GM04503 (cell line): ENCODE data around the gene SCUBE1.

Source experiments
- DNase-seq: peaks from one replicate; pipeline ENCODE4 v3.0.0-alpha.2; 2012; ENCODE audit warnings: low read depth

The SCUBE1 gene

DNA sequence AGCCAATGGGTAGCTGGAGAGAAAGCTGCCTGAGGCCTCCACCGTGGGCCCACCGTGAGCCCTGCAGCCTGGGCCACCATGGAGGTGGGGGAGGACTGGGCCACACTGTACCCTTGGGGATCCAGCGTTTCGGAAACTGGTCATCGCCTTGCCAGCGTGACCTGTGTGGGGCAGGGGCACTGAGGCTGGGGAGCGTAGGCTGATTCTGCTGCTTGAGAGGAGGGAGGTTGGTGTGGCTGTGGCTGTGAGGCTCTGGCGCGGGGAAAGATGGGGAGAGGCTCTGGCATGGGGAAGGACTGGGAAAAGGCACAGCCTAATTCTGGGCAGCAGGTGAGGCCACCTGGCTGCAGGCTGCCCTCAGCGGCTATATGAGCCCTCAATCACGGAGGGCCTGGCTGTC, 143.6 kb downstream of the SCUBE1 start:
- DNase-seq: no peak

DNA sequence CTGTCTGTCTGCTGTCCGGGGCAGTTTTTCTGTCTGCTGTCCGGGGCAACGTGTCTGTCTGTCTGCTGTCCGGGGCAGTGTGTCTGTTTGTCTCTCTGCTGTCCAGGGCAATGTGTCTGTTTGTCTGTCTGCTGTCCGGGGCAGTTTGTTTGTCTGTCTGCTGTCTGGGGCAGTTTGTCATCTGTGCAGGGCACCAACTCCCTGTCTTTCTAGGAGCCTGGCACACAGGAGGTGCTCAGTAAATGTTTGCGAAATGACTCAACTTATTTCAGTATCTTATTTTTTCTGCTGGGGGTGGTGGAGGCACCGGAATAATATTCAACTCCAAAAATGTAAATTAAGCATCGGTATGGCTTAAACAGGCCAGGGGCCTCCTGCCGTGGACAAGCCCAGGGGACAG, 144.2 kb downstream of the SCUBE1 start:
- DNase-seq: no peak

DNA sequence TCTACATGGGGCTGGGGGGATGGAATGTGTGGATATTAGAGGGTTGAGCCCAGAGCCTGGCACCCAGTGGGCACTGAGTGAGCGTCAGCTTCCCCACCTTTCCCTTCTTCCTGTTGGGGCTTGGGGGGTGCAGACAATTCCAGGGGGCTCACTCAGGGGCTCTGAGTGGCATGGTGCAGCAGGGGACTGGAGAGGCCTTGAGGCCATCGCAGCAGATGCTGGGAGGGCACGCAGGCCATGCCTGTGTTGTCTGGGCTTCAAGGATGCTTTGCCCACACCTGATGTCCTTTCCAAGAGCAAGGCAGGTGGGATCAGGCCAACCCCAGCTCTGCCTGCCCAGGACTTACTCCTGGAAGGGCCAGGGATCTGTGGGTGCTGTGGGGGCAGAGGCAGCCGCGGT, 145.0 kb downstream of the SCUBE1 start:
- no peak for DNase-seq

DNA sequence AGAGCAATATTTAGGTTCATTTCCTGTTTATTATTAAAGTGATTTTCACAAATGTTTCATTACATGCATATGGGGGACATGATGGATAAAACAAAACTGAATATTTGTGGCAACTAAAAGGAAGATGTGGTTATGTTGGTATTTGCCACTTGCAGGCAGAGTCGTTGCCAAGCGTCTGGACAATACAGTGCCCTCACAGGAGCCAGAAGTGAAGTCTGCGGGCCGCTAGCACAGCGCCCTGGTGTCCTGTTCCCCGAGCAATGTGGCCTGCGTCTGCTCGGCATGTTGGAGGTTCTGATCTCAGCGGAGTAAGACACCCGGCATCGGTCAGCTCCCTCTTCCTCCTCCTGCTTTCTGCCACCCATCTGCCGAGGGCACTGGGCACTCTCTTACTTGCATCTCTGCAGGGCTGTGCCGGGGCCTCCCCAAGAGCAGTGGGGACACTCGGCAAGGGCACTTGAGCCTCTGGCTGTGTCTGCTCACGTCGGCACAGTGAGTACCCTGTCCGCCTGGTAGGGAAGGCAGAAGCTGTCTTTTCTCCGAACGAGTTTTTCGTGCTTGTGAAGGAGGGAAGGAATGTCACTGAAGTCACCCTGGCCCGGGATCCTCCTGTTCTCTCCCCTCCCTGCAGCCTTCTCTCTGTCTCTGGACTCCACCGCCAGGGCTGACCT, 145.8 kb downstream of the SCUBE1 start:
- no peak for DNase-seq

DNA sequence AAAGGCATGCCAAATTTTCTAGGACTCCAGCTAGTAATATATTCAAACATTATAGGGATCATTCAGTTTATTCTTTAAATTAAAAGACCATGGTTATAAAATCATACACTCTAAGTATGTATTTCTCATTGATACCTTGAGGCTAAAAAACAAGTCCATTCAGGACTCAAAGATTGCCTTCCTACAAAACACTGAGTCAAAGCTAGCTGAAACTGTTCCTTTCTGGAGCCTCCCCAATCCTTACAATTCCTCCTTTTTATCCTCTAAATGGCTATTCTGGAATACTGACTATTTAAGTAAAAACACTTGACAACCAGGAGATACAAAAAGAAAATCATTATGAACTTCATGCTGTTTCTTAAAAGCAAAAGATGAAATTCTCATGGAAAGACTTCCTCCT, 151.3 kb downstream of the SCUBE1 start:
- no peak for DNase-seq

DNA sequence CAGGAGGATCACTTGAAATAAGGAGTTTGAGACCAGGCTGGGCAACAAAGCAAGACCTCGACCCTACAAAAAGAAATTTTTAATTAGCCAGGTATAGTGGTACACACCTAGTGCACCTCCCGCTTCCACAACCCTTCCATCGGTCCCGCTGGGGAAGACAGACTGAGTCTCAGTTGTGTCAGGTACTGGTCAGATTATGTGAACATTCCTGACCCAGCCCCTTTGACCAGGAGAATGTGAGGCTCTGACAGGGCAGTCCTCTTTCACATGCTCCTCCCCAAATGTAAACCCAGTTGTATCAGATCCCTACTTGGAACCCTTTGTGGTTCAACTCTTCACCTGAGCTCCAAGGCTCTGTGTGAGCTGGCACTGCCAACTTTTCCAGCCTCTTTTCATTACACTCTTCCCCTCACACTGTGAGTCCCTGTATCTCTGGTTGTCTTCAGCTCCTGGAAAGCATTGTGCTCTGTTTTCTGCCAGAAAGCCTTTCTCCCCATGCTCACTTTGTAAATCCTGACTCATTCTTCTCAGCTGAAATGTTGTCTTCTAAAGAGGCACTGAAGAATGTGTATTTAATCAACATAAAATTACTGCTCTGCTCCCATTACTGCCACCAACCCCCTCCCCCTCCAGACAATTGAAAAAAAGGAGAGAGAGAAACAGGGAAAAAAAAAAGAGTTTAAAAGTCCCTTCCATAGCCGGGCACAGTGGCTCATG, 154.2 kb downstream of the SCUBE1 start:
- no peak for DNase-seq

DNA sequence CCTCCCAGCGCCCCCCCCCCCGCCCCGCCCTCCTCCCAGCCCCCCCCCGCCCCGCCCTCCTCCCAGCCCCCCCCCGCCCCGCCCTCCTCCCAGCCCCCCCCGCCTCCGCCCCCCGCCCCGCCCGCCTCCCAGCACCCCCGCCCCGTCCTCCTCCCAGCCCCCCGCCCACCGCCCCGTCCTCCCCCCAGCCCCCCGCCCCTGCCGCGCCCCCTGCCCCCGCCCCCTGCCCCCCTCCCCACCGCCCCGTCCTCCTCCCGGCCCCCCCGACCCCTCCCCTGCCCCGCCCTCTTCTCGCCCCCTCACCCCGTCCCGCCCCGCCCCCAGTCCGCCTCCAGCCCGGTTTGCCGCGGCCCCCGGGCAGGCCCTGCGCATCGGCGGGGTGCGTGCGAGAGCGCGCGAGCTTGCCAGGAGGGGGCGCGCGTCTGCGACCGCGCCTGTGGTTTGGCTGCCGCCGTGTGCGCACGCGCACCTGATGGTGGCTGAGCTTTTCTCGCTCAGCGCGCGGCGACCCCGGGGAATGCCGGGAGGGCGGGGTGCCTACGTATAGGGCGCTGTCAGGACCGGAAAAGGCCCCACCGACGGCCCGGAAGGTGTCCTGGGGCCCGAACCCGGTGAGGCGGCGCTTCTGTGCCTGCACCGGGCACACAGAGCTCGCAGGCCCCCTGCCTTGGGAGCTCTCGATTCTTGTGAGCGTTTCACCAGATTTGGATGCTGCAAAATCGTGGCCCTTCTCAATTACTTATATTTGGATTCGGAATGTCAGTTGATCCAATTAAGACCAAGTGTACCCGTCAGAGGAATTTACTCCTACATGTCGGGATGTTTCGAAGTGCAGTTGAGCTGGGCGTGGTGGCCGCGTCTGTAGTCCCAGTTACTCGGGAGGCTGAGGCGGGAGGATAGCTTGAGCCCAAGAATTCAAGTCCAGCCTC, 155.7 kb downstream of the SCUBE1 start:
- peak; percentile 46 for DNase-seq

DNA sequence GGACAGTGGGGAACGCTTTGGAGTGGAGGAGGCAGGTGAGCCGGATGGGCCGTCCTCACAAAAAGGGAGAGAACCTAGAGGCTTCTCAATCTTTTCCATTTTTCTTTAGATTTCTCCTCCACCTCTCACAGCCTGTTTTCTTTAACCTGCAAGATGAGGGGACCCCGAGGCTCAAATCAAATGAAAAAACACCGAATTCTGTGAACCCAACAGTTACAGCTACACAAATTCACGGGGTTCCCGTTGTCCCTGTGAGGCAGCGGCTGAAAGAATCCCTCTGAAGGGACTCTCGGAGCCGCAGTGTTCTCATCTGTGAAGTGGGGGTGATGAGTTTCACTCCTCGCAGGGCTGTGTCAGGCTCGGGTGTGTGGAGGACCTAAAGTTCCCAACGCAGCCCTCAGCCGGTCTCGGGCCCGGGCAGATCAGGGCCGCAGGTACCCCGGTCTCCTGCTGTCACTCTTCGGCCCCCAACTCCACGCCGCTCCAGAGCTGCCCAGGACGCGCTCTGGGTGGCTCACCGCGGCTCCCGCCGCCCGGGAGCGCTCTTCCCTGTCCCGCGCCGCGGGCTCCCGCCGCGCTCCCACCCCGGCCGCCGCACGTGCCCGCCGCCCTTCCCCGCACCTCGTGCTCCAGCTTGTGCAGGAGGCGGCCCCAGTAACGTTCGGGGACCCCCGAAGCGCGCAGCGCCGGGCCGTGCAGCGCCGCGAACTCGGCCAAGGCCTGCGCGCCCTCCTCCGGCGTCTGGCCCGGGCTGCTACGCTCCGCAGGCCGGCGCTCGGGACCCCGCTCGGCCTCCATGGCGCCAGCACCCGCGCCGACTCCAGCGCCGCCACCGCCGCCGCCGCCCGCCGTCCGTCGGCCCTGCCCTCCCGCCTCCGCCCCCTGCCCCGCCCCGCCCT, 156.7 kb downstream of the SCUBE1 start, which contains the start of gene TTLL12:
TTLL12 (minus strand) TSS at position 863 of the 899 bp plus-strand sequence; CDS start at position 798, 65 bp downstream.
- no peak for DNase-seq

DNA sequence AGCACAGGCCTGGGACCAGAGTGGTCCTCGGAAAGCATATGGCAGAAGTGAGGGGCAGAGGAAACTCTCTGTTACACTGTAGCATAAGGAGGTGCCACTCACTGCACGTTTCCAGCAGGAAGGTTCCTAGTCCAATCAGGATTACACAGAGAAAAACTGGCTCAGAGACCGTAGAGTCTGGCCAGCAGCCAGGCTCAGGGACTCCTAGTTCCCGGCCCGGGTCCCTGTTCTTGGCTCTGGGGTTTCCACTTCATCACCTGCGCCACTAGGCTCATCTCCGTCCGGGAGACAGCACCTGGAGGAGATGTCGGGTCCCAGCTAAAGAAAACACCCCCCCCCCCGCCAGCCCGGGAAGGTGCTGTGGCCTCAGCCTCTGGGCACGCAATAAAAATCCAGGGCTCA, 157.3 kb downstream of the SCUBE1 start:
- no peak for DNase-seq

DNA sequence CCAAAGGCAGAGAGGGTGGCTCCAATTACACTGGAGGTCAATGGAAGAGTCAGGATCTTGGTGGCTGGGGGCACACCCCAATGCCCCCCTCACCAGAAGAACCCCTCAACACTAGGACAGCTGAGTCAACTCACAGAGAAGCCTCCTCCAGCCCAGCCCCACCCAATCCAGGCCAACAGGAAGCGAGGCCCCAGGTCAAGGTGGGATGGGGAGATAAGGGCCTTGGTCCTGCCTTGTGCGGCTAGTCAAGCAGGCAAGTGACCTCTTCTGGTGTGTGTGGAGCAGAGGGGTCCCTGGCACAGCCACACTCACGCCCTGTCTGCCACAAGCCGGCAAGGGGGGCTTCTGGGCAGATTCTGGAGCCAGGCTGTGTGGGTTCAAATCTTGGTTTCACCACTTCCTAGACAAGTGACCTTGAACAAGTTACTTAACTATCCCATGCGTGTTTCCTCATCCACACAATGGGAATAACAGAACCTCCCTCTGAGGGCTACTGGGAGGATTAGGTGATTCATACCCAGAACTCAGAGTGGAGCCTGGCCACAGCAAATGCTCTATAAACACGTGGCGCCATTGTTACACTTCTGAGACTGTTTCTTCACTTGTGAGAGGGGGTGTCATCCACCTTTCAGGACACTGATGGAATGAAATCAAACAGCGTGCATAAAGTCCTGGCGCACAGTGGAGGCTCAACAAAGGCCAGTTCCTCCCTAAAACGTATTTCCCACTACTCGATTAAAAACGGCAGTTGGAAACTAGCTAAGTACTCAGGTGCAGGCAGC, 159.5 kb downstream of the SCUBE1 start:
- DNase-seq: no peak

DNA sequence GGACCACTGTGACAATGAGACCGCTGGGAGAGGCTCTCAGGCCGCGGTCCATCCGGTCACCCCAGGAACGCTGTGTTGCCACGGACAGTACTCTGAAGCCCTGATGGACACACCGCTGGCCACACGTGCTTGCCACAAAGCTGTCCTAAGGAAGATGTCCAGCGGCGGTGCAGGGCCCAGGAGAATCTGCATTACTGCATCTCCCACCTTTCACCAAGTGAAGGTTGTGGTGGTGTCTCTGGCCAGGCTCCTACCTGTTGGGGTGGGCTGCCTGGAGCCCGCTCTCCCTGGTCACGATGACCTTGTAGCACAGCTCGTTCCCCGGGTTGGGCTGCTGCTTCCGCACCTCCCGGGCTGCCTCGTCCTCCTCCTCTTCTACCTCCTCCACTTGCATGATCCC, 160.4 kb downstream of the SCUBE1 start:
- no peak for DNase-seq

DNA sequence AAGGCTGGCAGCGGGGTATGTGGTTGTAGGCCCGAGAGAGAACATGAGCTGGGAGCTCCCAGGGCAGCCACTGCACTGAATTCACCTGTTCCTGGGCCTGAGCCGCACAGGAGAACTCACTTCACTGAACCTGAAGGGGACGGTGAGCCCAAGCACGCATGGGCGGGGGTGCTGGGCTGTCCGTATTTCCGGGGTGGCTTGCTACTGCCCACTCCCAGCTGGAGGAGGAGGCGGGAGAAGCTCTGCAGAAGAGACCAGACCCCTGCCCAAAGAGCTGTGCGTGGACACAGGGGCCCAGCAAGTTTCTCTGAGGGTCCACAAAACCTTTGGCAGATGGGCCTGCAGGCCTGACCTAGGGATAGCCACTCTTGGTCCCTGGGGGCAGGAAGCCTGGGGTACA, 161.1 kb downstream of the SCUBE1 start:
- DNase-seq: no peak

DNA sequence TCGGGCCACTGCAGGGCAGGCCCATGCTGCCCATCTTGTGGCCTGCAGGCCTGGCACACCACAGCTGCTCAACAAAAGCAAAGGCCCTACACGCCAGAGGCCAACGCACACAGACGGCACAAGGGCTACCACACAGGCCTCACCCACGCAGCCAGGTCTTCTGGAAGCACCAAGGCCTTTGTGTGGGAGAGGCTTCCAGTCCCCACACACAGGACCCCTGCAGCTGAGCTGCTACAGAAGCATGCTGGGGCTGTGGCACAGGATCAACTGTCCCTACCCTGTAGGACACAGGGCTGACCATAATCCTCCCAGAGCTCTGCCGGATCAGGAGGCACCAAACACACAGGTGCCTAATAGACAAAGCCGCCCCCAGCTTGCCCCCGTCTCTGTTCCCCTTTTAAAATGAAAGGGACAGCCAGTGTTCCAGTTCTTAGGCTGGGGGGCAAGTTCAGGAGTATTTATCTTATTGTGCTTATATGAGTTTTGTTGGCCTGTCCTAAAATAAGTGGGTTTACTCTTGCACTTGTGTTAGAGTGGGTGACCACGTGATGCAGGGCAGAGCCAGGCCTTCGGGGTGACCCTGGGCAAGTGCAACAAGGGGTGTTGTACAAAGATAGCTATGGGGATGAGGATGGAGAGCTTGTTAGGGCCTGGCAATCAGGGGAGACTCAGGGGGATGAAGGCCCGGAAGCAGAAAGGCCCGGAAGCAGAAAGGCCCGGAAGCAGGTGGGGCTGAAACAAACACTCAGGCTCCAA, 161.7 kb downstream of the SCUBE1 start:
- no peak for DNase-seq

DNA sequence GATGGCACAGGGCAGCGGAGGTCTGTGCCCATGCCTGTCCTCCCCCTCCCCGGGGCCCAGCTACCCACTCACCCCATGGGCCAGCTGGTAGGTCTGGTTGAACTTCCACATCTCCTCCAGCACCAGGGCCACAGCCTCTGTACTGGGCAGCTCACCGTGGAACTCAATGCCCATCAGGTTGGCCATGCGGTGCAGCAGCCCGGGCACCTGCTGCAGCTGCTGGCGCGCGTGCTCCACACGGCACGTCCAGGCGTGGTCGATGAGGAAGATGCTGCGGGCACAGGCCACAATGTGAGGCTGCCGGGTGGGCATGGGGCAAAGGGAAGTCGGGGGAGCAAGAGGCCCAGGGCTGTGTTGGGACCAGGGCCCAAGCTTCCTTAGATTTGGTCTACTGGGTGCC, 162.5 kb downstream of the SCUBE1 start:
- no peak for DNase-seq

DNA sequence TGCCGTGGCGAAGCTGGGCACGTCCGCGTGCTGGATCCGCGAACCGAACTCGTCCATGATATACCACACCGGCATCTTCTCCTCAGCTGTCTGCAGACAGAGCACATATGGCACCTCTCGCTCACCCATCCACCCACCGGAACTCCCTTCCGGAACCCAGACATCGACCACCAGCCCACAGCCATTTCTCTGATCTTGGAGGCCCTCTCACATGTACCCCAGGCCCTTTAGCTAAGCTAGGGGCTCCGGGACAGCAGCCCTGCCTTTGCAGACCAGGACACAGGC, 163.3 kb downstream of the SCUBE1 start:
- no peak for DNase-seq

DNA sequence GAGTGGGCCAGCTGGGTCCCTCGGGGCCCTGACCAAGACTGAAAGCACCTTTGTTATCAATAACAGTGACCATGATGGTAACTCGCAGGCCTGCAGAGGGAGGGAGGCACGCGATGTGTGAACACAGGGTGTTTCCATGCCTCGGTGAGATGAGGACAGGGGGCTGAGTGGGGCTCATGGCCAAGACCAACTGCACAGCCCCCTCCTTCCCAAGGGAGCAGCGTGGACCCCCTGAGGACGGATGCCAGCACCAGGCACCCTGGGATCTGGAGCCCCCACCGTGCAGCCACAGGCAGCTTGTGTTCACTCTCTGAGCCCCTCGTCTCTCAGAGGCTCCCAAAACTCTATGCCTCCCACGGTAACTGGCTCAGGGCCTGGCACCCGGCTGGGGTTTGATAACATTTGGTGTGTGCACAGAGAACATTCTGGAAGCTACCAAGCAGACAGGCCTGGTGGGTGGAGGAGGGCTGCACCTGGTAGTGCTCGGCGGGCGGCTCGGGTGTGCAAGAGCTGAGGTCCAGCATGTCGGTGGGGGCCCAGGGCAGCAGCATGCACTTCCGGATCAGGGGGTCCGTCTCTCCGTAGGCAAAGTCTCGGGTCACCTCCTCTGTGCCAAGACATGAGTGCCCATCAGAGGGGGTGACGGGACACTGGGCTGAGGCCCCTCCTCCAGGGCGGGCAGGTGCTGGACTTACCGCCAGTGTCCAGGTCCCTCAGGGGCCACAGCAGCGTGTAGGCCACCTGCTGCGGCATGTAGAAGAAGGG, 163.8 kb downstream of the SCUBE1 start:
- no peak for DNase-seq

DNA sequence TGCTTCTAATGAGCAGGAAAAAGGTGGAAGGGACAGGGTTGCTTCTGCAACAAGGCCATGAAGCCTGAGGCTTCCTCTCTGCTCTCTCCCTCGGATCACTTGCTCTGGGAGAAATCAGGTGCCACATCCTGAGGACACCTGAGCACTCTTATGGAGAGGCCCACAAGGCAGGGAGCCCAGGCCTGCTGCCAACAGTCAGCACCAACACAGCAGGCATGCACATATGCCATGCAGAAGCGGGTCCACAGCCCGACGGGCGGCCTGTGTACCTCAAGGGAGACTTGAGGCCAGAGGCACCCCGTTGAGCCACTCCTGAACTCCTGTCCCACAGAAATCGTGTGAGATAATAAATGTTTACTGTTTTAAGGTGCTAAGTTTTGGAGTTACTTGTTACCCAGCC, 165.7 kb downstream of the SCUBE1 start:
- no peak for DNase-seq

DNA sequence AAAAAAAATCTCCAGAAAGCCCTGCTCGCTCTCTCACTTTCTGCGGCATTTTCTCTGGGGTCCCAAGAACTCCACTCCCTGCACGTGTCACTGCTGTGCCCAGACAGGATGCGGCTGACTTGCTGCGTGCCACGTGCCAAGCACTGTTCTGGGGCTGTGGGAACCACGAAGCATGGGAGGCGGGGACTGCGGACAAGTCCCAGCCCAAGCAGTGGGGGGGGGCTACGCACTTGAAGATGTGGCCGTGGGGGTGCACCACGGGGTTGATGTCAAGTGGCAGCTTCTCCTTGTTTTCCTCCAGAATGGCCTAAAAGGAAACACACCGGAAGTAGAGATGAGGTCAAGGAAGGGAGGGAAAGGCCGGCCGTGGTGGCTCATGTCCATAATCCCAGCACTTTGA, 167.1 kb downstream of the SCUBE1 start:
- DNase-seq: no peak

DNA sequence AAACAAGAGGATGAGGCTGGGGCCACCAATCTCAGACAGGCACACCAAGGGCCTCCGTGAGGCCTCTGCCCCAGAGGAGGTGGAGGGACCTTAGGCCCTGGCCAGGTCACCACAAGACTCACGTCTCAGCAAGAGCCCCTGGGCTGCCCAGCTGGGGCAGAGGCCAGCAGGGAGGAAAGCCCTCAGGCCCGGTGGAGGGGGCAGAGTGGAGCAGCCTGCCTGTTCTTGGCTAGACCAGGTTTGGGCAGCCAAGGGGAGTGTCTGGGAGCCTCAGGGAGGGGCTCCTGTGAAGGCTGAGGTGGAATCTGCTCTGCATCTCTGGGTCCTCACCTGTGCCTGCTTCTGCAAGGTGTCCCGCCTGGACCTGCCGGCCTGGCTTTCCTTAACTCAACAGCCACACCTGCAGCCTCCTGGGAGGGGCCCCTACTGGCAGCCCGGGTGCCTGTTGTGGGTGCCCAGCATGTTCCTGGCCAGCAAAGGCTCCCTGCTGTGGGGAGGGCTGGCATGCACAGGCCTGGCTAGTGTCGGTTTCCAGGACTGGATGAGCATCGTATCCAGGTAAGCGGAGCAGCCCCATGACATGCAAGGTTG, 168.1 kb downstream of the SCUBE1 start:
- DNase-seq: no peak
